ENCODE results near the gene UBE2S.

Gene UBE2S

GRCh38 chr19:55376241-55376933 lies 31.2 kb downstream of the UBE2S start, which contains the start of gene TMEM190:
TMEM190 (plus strand) TSS chr19:55376826; CDS start chr19:55376854, 28 bp downstream.
- no peak for DNase-seq (ENCODE audit: low read depth)
- in situ Hi-C loops (cut with HindIII; ENCODE audit: low sequenced_read_pairs): no loop called here
- H3K4me3 ChIP-seq (ENCODE audit: low read depth, low read length): no peak within 1 kb of the TSS
- TF ChIP-seq CTCF (IDR thresholded peaks at IDR 0.05; ENCODE audit: low read depth, low read length, missing control alignments): no peak

GRCh38 chr19:55373993-55374757 lies 33.4 kb downstream of the UBE2S start:
- H3K4me3 ChIP-seq (ENCODE audit: low read depth, low read length): no peak overlapping the region
- no peak for TF ChIP-seq CTCF (IDR thresholded peaks at IDR 0.05; ENCODE audit: low read depth, low read length, missing control alignments)
- in situ Hi-C loops (cut with HindIII; ENCODE audit: low sequenced_read_pairs): no loop called here

DNA sequence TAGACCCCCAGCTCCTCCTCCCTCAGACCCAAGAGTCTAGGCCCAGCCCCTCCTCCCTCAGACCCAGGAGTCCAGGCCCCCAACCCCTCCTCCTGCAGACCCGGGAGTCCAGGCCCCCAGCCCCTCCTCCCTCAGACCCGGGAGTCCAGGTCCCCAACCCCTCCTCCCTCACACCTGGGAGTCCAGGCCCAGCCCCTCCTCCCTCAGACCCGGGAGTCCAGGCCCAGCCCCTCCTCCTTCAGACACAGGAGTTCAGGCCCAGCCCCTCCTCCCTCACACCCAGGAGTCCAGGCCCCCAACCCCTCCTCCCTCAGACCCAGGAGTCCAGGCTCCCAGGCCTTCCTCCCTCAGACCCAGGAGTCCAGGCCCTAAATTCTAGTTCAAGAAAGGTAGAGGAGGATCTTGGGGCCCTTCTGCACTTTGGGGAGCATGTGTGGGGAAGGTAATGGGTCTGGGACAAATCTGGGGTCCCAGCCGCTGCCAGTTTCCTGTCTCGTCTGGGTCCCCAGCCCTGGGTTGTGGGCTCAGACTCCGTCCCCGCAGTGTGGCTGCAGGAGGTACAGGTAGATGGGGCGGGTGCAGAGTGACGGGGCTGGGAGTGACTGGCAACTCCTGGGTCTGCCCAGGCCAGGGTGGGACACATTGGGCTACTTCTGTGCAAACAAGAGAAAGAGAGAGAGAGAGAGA lies 34.1 kb downstream of the UBE2S start:
- DNase-seq (ENCODE audit: low read depth): no peak

More at GRCh38 chr19:55373993-55374757, 33.4 kb downstream of the UBE2S start:
- no peak for DNase-seq (ENCODE audit: low read depth)

GRCh38 chr19:55372316-55373081 lies 35.1 kb downstream of the UBE2S start:
- in situ Hi-C loops (cut with HindIII; ENCODE audit: low sequenced_read_pairs): no loop called here
- no peak overlapping the region for H3K4me3 ChIP-seq (ENCODE audit: low read depth, low read length)
- no peak for DNase-seq (ENCODE audit: low read depth)
- TF ChIP-seq CTCF (IDR thresholded peaks at IDR 0.05; ENCODE audit: low read depth, low read length, missing control alignments): no peak

More for the DNA sequence above, 34.1 kb downstream of the UBE2S start:
- TF ChIP-seq CTCF (IDR thresholded peaks at IDR 0.05; ENCODE audit: low read depth, low read length, missing control alignments): no peak
- no peak overlapping the region for H3K4me3 ChIP-seq (ENCODE audit: low read depth, low read length)
- in situ Hi-C loops (cut with HindIII; ENCODE audit: low sequenced_read_pairs): no loop called here

- no peak for TF ChIP-seq CTCF (IDR thresholded peaks at IDR 0.05; ENCODE audit: low read depth, low read length, missing control alignments)
- in situ Hi-C loops (cut with HindIII; ENCODE audit: low sequenced_read_pairs): no loop called here
- peak within 1 kb of the TSS; percentile 51 for H3K4me3 ChIP-seq (ENCODE audit: low read depth, low read length)
- DNase-seq (ENCODE audit: low read depth): no peak
Observed at GRCh38 chr19:55370305-55370988, 37.1 kb downstream of the UBE2S start, which contains the start of gene IL11. IL11 (minus strand) TSS chr19:55370463; CDS start chr19:55370310, 153 bp downstream.
